ENCODE results near the gene ZFC3H1.

ZFC3H1 gene

GRCh38 chr12:71566655-71567054 lies 97.0 kb downstream of the ZFC3H1 start:
- TF ChIP-seq CTCF (IDR thresholded peaks at IDR 0.05), result no peak
- Histone ChIP-seq H3K4me3 (ENCODE audit: low read depth, low read length) (no peak overlapping the region), H3K9me3 (ENCODE audit: control insufficient read depth, low read length) (no peaks in the 10 kb centered on the region), H3K79me2 (no peaks in the 10 kb centered on the region), H2AFZ (no peak overlapping the region), H3K27me3 (ENCODE audit: control insufficient read depth, insufficient read depth, low read length) (no peaks in the 10 kb centered on the region), H3K9ac (no peak overlapping the region), H3K4me1 (no peaks in the 10 kb centered on the region), H3K27ac (no peak overlapping the region), H3K4me2 (ENCODE audit: low read length) (no peak overlapping the region), H3K36me3 (ENCODE audit: control insufficient read depth, insufficient read depth, low read length) (no peaks in the 10 kb centered on the region)

- H3K79me2 ChIP-seq, result no peaks in the 10 kb centered on the region
- H3K4me1 ChIP-seq, result no peaks in the 10 kb centered on the region
- no peaks in the 10 kb centered on the region for H3K9me3 ChIP-seq (ENCODE audit: control insufficient read depth, low read length)
- no peak overlapping the region for H3K4me2 ChIP-seq (ENCODE audit: low read length)
- H2AFZ ChIP-seq, result no peak overlapping the region
- no peak overlapping the region for H3K4me3 ChIP-seq (ENCODE audit: low read depth, low read length)
- no peaks in the 10 kb centered on the region for H3K36me3 ChIP-seq (ENCODE audit: control insufficient read depth, insufficient read depth, low read length)
- no peak for TF ChIP-seq CTCF (IDR thresholded peaks at IDR 0.05)
- H3K9ac ChIP-seq, result no peak overlapping the region
- no peak overlapping the region for H3K27ac ChIP-seq
- H3K27me3 ChIP-seq (ENCODE audit: control insufficient read depth, insufficient read depth, low read length), result no peaks in the 10 kb centered on the region
These were observed 98.1 kb downstream of the ZFC3H1 start for GRCh38 chr12:71565535-71565934.

- H3K4me1 ChIP-seq, result no peaks in the 10 kb centered on the region
- H3K27ac ChIP-seq, result no peak overlapping the region
- no peak overlapping the region for H3K4me2 ChIP-seq (ENCODE audit: low read length)
- no peaks in the 10 kb centered on the region for H3K27me3 ChIP-seq (ENCODE audit: control insufficient read depth, insufficient read depth, low read length)
- H3K9ac ChIP-seq, result no peak overlapping the region
- TF ChIP-seq CTCF (IDR thresholded peaks at IDR 0.05), result no peak
- no peaks in the 10 kb centered on the region for H3K79me2 ChIP-seq
- H2AFZ ChIP-seq, result no peak overlapping the region
- no peak overlapping the region for H3K4me3 ChIP-seq (ENCODE audit: low read depth, low read length)
- H3K9me3 ChIP-seq (ENCODE audit: control insufficient read depth, low read length), result no peaks in the 10 kb centered on the region
- H3K36me3 ChIP-seq (ENCODE audit: control insufficient read depth, insufficient read depth, low read length), result no peaks in the 10 kb centered on the region
These were observed 100.7 kb downstream of the ZFC3H1 start for GRCh38 chr12:71562676-71563595.
